ENCODE data around the gene COMMD9. TPM values are rescaled to one million over a fixed set of nuclear protein-coding genes. Genes with fewer than 3 reads are reported as not detected.

COMMD9 gene
- total and polyA plus RNA-seq, 2 of the 8 experiments (the other 6 are each of a cell fraction or from before 2014, with no cell fraction given): 42.5 to 49.1 TPM

DNA sequence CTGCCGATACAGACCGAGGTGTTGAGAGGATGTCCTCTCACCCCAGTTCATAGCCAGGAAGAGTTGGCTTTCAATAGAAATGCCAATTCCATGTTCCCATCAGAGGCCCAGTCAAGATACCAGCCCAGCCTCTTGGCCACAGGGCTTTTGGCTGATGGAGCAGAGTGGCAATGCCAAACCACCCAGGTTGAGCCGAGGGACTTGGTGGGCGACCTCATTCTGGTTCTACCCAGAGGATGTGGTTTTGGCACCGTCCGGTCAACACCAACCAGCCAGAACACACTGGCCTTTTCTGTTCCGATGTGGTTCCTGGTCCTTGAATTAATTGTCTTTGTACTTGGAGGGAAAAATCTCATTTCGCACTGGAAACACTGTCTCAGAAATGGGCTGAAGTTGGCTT is 60.5 kb downstream of the COMMD9 start:
- POLR2A ChIA-PET (ENCODE audit: partially characterized antibody): no interaction called here
- Histone ChIP-seq H2BK20ac (ENCODE audit: low read length) (no peak overlapping the region), H3K4me3 (ENCODE audit: extremely low read depth in 1 of 4, insufficient read depth in 2 of 4, low read depth in 3 of 4, low read length in 4 of 4) (no peak overlapping the region), H4K91ac (replicated peaks; ENCODE audit: insufficient read length, low read length) (no peak overlapping the region), H2BK12ac (ENCODE audit: low read depth, low read length) (no peak overlapping the region), H3K4me2 (ENCODE audit: insufficient read depth in 1 of 2, low read depth in 2 of 2, low read length in 2 of 2) (no peak overlapping the region), H4K20me1 (replicated peaks in 1 of 2; ENCODE audit: control insufficient read depth in 1 of 2, insufficient read depth in 2 of 2, low read length in 2 of 2) (peaks cover 0 to 3% of the 10 kb centered on the region in 2 experiments), H3K79me1 (ENCODE audit: low read depth, low read length) (no peaks in the 10 kb centered on the region), H3K27me3 (replicated peaks in 1 of 4; ENCODE audit: control insufficient read depth in 3 of 4, extremely low read depth in 1 of 4, insufficient read depth in 3 of 4, low read length in 3 of 4) (no peaks in the 10 kb centered on the region), H4K8ac (ENCODE audit: extremely low read depth, insufficient read depth, low read length) (no peak overlapping the region), H2AK5ac (ENCODE audit: low read depth, low read length) (no peak overlapping the region), H3K23me2 (ENCODE audit: low read depth, low read length) (no peaks in the 10 kb centered on the region), H3K14ac (ENCODE audit: insufficient read length) (no peak overlapping the region), H3K9me3 (ENCODE audit: insufficient read depth in 2 of 2, low read depth in 1 of 2, low read length in 1 of 2) (no peaks in the 10 kb centered on the region), H3K18ac (ENCODE audit: extremely low read depth, low read length) (no peak overlapping the region), H4K5ac (ENCODE audit: insufficient read length, low read depth, low read length) (no peak overlapping the region), H2BK15ac (ENCODE audit: low read length) (no peak overlapping the region), H3K27ac (ENCODE audit: low read depth, low read length) (no peak overlapping the region), H3K9ac (replicated peaks in 1 of 4; ENCODE audit: extremely low read depth in 1 of 4, low read depth in 3 of 4, low read length in 3 of 4) (no peak overlapping the region), H3K23ac (ENCODE audit: insufficient read length) (no peak overlapping the region), H2BK5ac (ENCODE audit: low read depth, low read length) (no peak overlapping the region), H3K4ac (replicated peaks; ENCODE audit: insufficient read length, low read depth, low read length) (no peak overlapping the region), H3K56ac (replicated peaks; ENCODE audit: insufficient read length, low read depth, low read length) (no peak overlapping the region), H3K79me2 (ENCODE audit: control insufficient read depth in 1 of 2, insufficient read depth in 2 of 2, low read length in 2 of 2) (no peaks in the 10 kb centered on the region), H2BK120ac (replicated peaks; ENCODE audit: low read depth, low read length) (no peak overlapping the region), H2AFZ (ENCODE audit: low read length) (no peak overlapping the region), H3K4me1 (replicated peaks in 1 of 4; ENCODE audit: control insufficient read depth in 3 of 4, insufficient read depth in 4 of 4, low read length in 3 of 4) (no peaks in the 10 kb centered on the region), H3K36me3 (ENCODE audit: control insufficient read depth in 2 of 4, insufficient read depth in 4 of 4, low read length in 3 of 4) (peaks cover 0 to 6% (median 0%) of the 10 kb centered on the region in 4 experiments; a peak in 2 of 8 replicates)
- TF ChIP-seq RNF2 (IDR thresholded peaks at IDR 0.05; ENCODE audit: borderline replicate concordance, low read depth, low read length, missing control alignments, poor library complexity, severe bottlenecking): no peak
- no peak for TF ChIP-seq SIRT6 (IDR thresholded peaks at IDR 0.05; ENCODE audit: low read length)
- no peak for TF ChIP-seq NANOG (IDR thresholded peaks at IDR 0.05; ENCODE audit: insufficient read depth, low read depth, low read length, poor library complexity, severe bottlenecking)
- CTCF ChIA-PET (ENCODE audit: partially characterized antibody): interaction anchor here (1.4 kb wide), 1 partner anchor 406 kb away, joined by 3 read pairs; no protein-coding TSS in a partner anchor
- no peak for FAIRE-seq
- WGBS, 2 experiments (ENCODE audit: extremely low coverage in 1 of 2, insufficient coverage in 1 of 2, insufficient read length in 1 of 2, insufficient replicate concordance in 2 of 2, low coverage in 1 of 2, low lambda C conversion rate in 2 of 2, missing lambda C conversion rate in 1 of 2): 95% methylated on average over 8 of the region's 8 CpGs; no CpG with 5 or more reads in 1 of the 2 experiments
- no peak for DNase-seq (ENCODE audit: low read depth in 1 of 2, low spot score in 2 of 2)

All from H1 (cell line).